ENCODE results near the gene TAF4.
"Not testable (repeated sequence)": the region's sequence is repeated elsewhere in the genome, so short reads cannot be mapped to it uniquely, and the experiment has no call there.

Gene TAF4

GRCh38 chr20:62055862-62056115, 9.9 kb downstream of the TAF4 start:
- not testable (repeated sequence) for DNase-seq

DNA sequence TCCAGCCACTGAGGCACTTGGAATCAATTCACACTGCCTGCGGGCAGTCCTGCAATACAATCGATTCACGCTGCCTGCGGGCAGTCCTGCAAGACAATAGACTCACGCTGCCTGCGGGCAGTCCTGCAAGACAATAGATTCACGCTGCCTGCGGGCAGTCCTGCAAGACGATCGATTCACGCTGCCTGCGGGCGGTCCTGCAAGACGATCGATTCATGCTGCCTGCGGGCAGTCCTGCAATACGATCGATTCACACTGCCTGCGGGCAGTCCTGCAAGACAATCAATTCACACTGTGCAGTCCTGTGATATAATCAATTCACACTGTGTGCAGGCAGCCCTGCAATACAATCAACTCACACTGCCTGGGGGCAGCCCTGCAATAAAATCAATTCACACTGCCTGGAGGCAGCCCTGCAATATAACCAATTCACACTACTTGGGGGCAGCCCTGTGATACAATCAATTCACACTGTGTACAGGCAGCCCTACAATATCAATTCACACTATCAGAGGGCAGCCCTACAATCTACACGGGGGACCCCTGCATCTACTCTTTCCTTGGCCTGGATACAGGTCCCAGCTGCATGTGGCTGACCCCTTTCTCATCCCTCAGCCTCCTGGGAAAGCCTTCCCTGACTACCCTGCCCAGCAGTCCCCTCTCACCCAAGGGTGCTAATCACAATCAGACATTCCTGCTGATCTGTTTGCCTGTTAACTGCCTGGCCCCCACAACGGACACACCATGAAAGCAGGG, 10.4 kb downstream of the TAF4 start:
- no peak for DNase-seq

GRCh38 chr20:62054451-62054953, 11.2 kb downstream of the TAF4 start:
- no peak for DNase-seq

DNA sequence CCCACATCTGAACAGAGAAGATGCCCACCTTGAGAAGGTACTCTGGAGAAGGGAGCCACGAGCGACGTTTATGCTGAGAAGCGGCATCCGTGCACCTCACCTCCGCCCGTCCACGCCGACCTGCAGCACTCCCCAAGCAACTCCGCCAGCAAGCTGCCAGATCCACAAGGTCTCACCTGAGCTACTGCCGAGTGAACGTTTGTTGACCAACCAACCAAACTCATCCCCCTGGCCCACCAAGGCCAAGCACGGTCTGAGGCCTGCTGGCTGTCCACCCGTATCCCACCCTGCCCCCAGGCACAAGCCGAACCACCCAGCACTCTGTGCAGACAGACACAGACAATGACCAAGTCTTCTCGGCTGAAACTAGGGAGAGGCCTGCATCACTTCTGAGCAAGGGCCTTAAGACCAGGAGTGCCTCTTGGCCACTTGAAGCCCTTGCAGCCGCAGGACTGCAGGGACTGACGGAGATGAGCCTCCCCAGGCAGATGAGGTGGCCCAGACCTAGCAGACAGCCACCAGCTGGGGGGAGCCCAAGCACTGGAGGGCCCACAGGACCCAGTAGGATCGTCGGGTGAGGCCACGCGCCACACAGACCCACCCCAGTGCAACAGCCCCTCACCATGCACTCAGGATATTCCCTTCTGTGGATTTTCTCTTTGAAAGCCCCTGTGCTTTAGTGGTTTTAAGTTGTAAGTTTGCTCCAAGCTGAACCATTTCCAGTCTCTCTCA, 12.1 kb downstream of the TAF4 start:
- no peak for DNase-seq

- no peak for DNase-seq
Observed at GRCh38 chr20:62052842-62053464, 12.7 kb downstream of the TAF4 start.

DNA sequence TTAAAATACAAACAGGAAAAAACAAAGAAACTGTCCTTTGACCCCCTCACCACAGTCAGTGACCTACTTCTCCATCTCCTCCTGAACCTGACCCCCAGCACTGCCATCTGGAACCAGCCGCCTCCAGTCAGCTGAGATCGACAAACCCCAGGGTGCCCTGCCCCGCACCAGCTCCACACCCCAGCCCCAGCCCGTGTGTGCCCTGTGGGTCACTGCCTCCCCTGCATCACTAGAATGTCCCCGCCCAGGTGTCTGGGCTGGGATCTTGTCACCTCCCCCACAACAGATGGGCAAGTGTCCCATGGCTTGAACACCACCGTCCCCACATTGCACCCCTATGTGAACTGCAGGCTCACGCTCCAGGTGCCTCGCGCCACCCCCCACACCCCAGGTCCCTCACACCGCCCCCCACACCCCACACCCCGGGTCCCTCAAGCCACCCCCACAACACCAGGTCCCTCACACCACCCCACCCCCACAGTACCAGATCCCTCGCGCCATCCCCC, 13.3 kb downstream of the TAF4 start:
- no peak for DNase-seq

DNA sequence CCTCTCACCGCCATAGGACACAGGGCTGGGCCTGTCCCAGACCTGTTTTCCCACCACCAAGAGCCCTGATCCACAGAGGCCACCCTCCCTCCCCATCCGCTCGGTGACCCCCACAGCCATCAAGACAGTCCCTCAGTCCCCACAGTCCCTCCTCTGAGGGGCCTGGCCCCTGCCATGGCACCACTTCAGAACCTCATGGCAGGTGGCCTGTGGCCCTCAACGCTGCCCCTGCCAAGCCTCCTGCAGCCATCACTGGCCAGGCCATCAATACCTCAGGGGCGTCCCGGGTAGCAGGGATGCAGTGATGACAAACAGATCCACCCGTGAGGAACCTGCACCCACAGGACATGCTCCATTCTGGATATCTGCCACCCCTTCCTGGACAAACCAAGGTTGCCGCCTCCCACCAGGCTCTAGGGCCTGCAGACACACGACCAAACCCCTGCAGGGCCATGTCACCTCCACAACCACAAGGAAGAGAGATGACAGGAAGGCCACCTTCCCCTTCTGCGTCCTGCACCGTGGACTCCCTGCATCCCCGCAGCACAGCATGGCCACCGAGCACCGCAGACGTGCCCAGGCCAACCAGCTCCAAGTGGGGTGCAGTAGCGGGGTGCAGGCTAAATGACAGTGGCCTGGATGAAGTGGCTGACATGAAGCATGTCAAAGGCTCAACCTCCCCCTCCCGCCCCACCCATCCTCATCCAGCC, 14.0 kb downstream of the TAF4 start:
- no peak for DNase-seq

DNA sequence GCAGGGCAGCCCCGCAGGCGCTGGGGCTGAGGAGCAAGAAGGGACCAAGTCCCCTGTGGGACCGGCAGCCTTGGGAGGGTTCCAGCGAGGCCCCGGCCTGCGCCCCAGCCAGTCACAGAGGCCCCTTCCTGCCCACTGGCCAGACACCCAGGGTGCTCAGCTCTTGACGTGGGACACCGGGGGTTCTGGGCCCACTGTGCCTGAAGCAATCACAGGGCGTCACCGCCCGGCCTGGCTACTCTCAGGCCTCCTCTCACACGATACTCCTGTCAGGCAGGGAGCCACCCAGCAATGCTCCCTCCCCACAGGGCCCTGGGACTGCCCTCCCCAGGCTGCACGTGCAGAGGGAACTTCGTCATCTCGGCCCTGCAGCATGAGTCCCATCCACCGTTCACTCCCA, 14.5 kb downstream of the TAF4 start:
- no peak for DNase-seq

DNA sequence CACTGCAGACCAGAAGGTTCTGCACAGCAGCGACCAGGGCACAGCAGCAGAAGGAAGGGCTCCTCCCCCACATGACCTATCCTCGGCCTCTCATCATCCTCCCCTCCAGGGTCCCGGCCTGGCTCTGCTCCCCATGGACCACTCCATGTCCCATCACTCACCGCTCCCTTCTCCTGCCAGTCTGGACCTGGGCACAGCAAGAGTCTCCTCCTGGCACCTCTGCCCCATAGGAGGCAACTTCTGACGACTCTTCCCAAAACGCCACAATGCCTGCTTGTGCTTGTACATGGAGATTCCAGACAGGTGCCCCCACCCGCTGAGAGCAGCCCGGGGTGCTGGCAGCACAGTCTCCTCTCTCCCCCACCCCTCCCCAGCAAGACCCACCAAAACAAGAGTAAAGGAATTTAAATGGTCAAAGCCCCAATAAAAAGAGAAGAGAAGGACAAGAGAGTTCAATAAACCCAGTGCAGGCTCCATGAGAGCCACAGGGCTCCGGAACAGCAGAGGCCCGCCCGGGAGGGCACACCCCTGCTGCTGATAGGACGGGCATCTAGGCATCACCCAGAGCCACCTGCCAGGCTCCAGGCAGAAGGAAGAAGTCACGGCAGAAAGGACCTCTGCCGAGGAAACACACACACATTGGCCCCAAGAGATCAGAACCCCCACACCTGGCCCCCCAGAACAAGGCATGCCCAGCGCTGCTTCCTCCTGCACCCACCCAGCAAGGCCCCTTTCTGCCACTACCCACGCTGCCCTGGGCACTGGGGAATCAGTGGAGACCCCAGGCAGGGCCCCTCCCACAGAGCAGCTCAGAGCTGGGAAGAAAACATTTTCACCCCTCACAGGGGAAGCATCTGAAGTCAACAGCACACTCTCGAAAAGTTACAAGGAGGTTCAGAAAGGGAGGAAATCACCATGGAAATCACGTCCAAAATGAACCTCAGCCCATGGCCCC, 15.2 kb downstream of the TAF4 start:
- no peak for DNase-seq

DNA sequence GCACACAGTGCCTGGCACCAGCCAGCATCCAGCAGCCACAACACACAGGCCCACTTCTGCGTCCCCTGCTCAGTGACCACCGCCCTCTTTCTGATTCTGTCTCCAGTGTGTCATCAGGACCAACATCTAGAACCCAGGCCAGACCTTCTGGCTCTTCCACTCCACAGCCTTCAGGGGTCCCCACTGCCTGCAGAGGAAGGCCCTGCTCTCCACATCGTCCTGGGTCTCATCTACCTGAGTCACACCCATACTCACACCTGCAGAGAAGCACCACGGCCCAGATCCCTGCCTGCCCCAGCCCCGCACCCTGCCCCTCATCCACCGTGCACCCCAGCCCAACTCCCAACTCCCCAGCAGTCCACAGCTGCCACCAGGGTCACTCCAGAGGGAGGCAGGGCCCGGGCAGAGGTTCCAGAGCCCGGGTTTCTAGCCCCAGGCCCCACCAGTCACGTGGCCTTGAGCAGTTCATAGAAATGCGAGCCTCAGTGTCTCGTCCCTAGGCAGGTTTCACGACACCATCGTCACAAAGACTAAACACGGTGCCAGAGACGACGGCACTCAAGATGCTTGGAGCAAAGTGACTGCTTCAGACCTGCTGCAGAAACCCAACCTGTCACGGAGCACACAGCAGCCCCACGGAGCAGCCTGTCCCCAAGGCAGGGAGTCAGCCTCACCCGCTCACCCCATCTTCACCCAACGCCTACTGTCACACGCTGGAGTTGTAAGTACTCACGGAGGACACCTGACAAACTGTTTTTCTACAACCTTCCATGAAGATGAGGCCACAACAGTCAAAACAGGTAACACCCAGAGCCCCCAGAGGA, 16.1 kb downstream of the TAF4 start:
- DNase-seq: no peak

GRCh38 chr20:62048821-62049291, 16.8 kb downstream of the TAF4 start:
- no peak for DNase-seq

DNA sequence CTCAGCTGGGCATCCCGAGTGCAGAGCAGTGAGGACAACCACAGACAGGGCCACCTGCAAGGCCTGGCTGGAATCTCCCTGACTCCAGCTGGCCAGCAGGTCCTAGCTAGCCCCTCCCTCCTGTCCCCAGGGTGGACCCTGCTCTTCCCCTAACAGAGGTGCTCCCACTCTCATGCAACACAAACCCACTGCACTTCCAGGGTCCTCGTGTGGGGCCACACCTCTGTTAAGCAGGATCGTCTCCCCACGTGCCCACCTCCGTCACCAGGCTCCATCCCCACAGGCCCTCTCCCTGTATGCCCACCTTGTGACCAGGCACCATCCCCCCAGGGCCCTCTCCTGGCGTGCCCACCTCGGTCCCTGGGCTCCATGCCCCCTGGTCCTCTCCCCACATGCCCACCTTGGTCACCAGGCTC, 17.3 kb downstream of the TAF4 start:
- no peak for DNase-seq

GRCh38 chr20:62047666-62048345, 17.9 kb downstream of the TAF4 start:
- no peak for DNase-seq

DNA sequence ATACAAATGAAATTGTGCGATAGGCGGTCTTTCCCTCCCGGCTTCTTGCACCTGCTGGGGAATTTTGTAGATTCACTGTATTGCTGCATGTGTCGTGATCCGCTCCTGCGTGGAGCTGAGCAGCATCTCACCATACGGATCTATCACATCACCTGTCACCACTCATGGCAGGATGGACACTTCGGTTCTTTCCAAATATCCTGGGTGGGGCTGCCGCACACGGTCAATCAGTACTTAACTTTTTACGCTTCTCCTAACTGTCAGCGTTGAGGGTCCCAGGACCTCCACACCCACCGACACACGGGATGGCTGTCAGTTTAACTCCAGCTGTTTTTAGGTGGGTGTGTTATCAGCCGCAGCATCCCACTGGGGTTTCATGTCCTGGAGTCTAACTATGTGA, 19.2 kb downstream of the TAF4 start:
- no peak for DNase-seq

GRCh38 chr20:62045529-62046285, 20.0 kb downstream of the TAF4 start:
- DNase-seq: no peak

DNA sequence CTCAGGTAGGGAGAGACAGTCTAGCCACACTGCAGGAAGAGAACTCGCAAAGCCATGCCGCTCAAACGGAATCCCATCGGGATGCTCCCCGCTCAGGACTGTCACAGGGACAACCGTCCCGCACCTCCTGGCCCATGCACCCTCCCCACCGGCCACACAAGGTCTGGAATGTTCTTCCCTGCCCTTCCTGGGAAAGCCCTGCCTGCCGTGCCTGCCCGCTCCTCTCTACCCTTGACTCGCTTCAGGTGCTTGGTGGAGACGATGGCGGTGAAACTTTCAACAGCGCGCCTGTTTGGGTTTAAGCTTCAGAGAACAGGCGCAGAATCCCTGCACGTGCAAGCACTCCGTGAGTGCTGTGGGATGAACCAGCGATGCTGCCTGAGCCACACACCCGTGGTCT, 20.6 kb downstream of the TAF4 start:
- no peak for DNase-seq

- no peak for DNase-seq
Observed at GRCh38 chr20:62044631-62045030, 21.1 kb downstream of the TAF4 start.

DNA sequence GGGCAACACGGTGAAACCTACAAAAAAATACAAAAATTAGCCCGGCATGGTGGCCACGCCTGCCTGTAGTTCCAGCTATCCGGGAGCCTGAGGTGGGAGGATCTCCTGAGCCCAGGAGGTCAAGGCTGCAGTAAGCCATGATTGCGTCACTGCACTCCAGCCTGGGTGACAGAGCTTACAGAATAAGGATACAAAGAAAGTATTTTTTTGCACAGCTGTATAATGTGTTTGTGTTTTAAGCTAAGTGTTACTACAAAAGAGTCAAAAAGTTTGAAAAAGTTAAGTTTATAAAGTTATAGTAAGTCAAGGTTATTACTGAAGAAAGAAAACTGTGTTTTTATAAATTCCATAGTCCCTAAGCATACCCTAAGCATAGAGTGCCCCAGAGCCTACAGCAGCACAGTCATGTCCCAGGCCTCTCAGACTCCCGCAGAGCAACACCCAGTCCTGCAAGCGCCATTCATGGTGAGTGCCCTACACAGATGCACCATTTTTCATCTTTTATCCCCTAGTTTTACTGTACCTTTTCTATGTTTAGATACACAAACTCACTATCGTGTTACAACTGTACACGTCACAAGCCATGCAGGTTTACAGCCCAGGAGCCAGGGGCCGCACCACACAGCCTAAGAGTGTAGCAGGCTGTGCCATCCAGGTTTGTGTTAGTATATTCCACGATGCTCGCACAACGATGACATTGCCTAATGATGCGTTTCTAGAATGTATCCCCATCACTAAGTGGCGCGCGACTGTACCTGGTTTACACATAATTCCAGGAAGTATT, 22.4 kb downstream of the TAF4 start:
- no peak for DNase-seq

All from activated CD4-positive, alpha-beta T cell treated with anti-CD3 and anti-CD28 coated beads for 1 hour (primary cell).